GM12878 (cell line): ENCODE data around the gene CNNM3. TPM values are rescaled to one million over a fixed set of nuclear protein-coding genes. Genes with fewer than 3 reads are reported as not detected.

Experiments used
- ATAC-seq: fragments of 200-7000 bp; cut with Tn5 transposase; 3 replicates; pipeline ENCODE4 v1.9.1; 2020; ENCODE audit warnings: mild to moderate bottlenecking, moderate library complexity
- BruUV-seq: library from RNA; stranded (reverse); fragments of 400-500 nt; replicated peaks from 2 replicates; lab custom pipeline; 2021; lab: Mats Ljungman, UMichigan
- CTCF ChIA-PET: fragments of 300-600 bp; sonication (Branson Sonifier 250); formaldehyde crosslinking; extraction: SDS; loops from one replicate; lab custom pipeline; 2021; ENCODE audit warnings: inconsistent platforms; lab: Yijun Ruan, JAX
- POLR2A ChIA-PET: fragments of 350-600 bp; formaldehyde crosslinking; extraction: SDS; loops from one replicate; lab custom pipeline; 2021; ENCODE audit warnings: inconsistent platforms; lab: Charles Lee
- RAD21 ChIA-PET: fragments of 300-600 bp; sonication (Branson Sonifier 250); formaldehyde crosslinking; loops from one replicate; lab custom pipeline; 2023; ENCODE audit warnings: antibody characterized with exemption; ENCODE audit not compliant: unreplicated experiment; lab: Charles Lee
- SMC1A ChIA-PET: fragments of 300-600 bp; sonication (Branson Sonifier 250); formaldehyde crosslinking; loops from one replicate; lab custom pipeline; 2023; ENCODE audit not compliant: unreplicated experiment, uncharacterized antibody; lab: Charles Lee
- DNase-seq: peaks from one replicate; pipeline ENCODE4 v3.0.0-alpha.2; 2011; ENCODE audit warnings: low read depth, low spot score
- FAIRE-seq: peaks from 3 replicates; lab custom pipeline; 2011; peaks lifted over from hg19 to GRCh38; lab: Jason Lieb, UNC
- H2AFZ ChIP-seq: 2 replicates; pipeline ENCODE4 v1.6.0; 2011; ENCODE audit warnings: low read depth, low read length, control low read depth; ENCODE audit not compliant: control insufficient read depth
- H3K27ac ChIP-seq: 2 replicates; pipeline ENCODE4 v1.5.1; 2011; ENCODE audit warnings: control low read depth; ENCODE audit not compliant: control insufficient read depth, insufficient read depth
- H3K27me3 ChIP-seq, 2 experiments: replicated peaks in 1 of 2; 2 replicates each; pipeline versions ENCODE4 v1.6.0 to v1.6.1; 2011; ENCODE audit warnings: low read length in 1 of 2; ENCODE audit not compliant: control insufficient read depth in 2 of 2, insufficient read depth in 2 of 2
- H3K36me3 ChIP-seq, 2 experiments: 2 replicates each; pipeline ENCODE4 v1.5.1; 2011; ENCODE audit warnings: low read length in 1 of 2; ENCODE audit not compliant: control insufficient read depth in 2 of 2, insufficient read depth in 2 of 2
- H3K4me1 ChIP-seq: 2 replicates; pipeline ENCODE4 v1.6.1; 2011; ENCODE audit warnings: mild to moderate bottlenecking, low read length, moderate library complexity, mixed read lengths; ENCODE audit not compliant: control insufficient read depth, insufficient read depth
- H3K4me2 ChIP-seq: 2 replicates; pipeline ENCODE4 v1.6.0; 2011; ENCODE audit warnings: control low read depth; ENCODE audit not compliant: control insufficient read depth, insufficient read depth
- H3K4me3 ChIP-seq: fragments of 200-600 bp; sonication (generic); 2 replicates; pipeline ENCODE4 v1.5.1; 2016
- H3K79me2 ChIP-seq: 2 replicates; pipeline ENCODE4 v1.6.0; 2011; ENCODE audit warnings: low read length; ENCODE audit not compliant: control insufficient read depth, insufficient read depth
- H3K9ac ChIP-seq: 2 replicates; pipeline ENCODE4 v1.8.0; 2011; ENCODE audit warnings: low read length, control low read depth, mixed read lengths; ENCODE audit not compliant: control insufficient read depth, insufficient read depth
- H3K9me3 ChIP-seq: replicated peaks from 3 replicates; pipeline ENCODE4 v1.5.1; 2011; ENCODE audit warnings: mild to moderate bottlenecking, low read length; ENCODE audit not compliant: control insufficient read depth, insufficient read depth
- H4K20me1 ChIP-seq: 2 replicates; pipeline ENCODE4 v1.6.0; 2011; ENCODE audit not compliant: control insufficient read depth, insufficient read depth
- CBX3 ChIP-seq: fragments of 200-600 bp; sonication (generic); IDR thresholded peaks from 2 replicates; pipeline ENCODE4 v1.6.1; 2016; ENCODE audit warnings: low read depth, borderline replicate concordance
- CHD4 ChIP-seq: fragments of 200-600 bp; sonication (generic); IDR thresholded peaks from 2 replicates; pipeline ENCODE4 v1.6.1; 2016; ENCODE audit warnings: mild to moderate bottlenecking
- EED ChIP-seq: sonication (generic); IDR thresholded peaks from 2 replicates; pipeline ENCODE4 v1.6.1; 2016; ENCODE audit warnings: antibody characterized with exemption, low read depth
- GATAD2B ChIP-seq: fragments of 450-650 bp; conservative IDR thresholded peaks from 2 replicates; pipeline ENCODE4 v1.6.1; 2017; ENCODE audit warnings: low read depth, mild to moderate bottlenecking, moderate library complexity
- NFYA ChIP-seq: IDR thresholded peaks from 2 replicates; pipeline ENCODE4 v1.6.1; 2011; ENCODE audit warnings: low read depth, mild to moderate bottlenecking, low read length, improper control_type of control experiment, borderline replicate concordance
- PML ChIP-seq: IDR thresholded peaks from 2 replicates; pipeline ENCODE4 v1.6.1; 2012; ENCODE audit warnings: low read length, inconsistent platforms
- POLR2AphosphoS5 ChIP-seq: IDR thresholded peaks from 2 replicates; pipeline ENCODE4 v1.6.1; 2011; ENCODE audit warnings: mild to moderate bottlenecking, low read length, inconsistent platforms
- SIX5 ChIP-seq: IDR thresholded peaks from 2 replicates; pipeline ENCODE4 v1.6.1; 2011; ENCODE audit warnings: mild to moderate bottlenecking, low read depth, low read length, moderate library complexity; ENCODE audit not compliant: severe bottlenecking
- SMAD1 ChIP-seq: fragments of 450-650 bp; IDR thresholded peaks from 2 replicates; pipeline ENCODE4 v1.6.1; 2018; ENCODE audit warnings: mild to moderate bottlenecking, low read depth; ENCODE audit not compliant: partially characterized antibody
- SPI1 ChIP-seq: IDR thresholded peaks from 2 replicates; pipeline ENCODE4 v1.6.1; 2011; ENCODE audit warnings: low read depth, mild to moderate bottlenecking, low read length, moderate library complexity, borderline replicate concordance; ENCODE audit not compliant: insufficient read depth
- TCF7 ChIP-seq: IDR thresholded peaks from 2 replicates; pipeline ENCODE4 v1.6.1; 2014; ENCODE audit warnings: antibody characterized with exemption, borderline replicate concordance
- ZBED1 ChIP-seq: IDR thresholded peaks from 2 replicates; pipeline ENCODE4 v1.6.1; 2016; ENCODE audit warnings: borderline replicate concordance
- ZNF622 ChIP-seq: fragments of 450-650 bp; IDR thresholded peaks from 2 replicates; pipeline ENCODE4 v1.6.1; 2017; ENCODE audit warnings: mild to moderate bottlenecking, inconsistent platforms
- WGBS: methylation state at CpG from one replicate; pipeline ENCODE4 v1.1.6; 2016; ENCODE audit warnings: low lambda C conversion rate; ENCODE audit not compliant: insufficient replicate concordance, insufficient coverage; ENCODE audit errors: missing lambda C conversion rate; 5-methylcytosine and 5-hydroxymethylcytosine counted together
- in situ Hi-C: fragments of 300-500 bp; cut with MboI; formaldehyde crosslinking; loops from 9 replicates; pipeline ENCODE4 v1.14.3; 2018; ENCODE audit warnings: mixed read lengths
- intact Hi-C: fragments of 100-400 bp; cut with micrococcal nuclease; formaldehyde crosslinking; loops from one replicate; pipeline ENCODE4 v1.14.2; 2022; ENCODE audit not compliant: unreplicated experiment
- polyA plus RNA-seq, 11 experiments: library from polyadenylated mRNA; depleted of rRNA in 4 of 11; unstranded in 6 of 11; stranded (reverse) in 5 of 11; fragments of >200 nt; fragmentation: Nextera tagmentation in 4 of 11; fragmentation: Illumina TruSeq in 1 of 11; extraction: Ambion mirVana in 4 of 11; extraction: Trizol in 1 of 11; gene quantifications; 1 replicate in 1 of 11; 2 replicates in 10 of 11; pipeline versions ENCODE4 v1.2.1 to v1.2.3, GENCODE V29; 2011 to 2016; ENCODE audit warnings: inconsistent platforms in 2 of 11, missing spikeins in 2 of 11, low read depth in 1 of 11
- total RNA-seq, 4 experiments: library from RNA; depleted of rRNA in 3 of 4; stranded (reverse); fragments of >200 nt in 3 of 4; fragmentation: Illumina TruSeq in 1 of 4; extraction: Trizol in 1 of 4; gene quantifications; 2 replicates each; pipeline versions ENCODE4 v1.2.1 to v1.2.3, GENCODE V29; 2013 to 2021

The CNNM3 gene
- total and polyA plus RNA-seq, 10 of the 15 experiments (the other 5 are each of a cell fraction or from before 2014, with no cell fraction given) = 0.72 to 14.3 (median 4.0) TPM

DNA sequence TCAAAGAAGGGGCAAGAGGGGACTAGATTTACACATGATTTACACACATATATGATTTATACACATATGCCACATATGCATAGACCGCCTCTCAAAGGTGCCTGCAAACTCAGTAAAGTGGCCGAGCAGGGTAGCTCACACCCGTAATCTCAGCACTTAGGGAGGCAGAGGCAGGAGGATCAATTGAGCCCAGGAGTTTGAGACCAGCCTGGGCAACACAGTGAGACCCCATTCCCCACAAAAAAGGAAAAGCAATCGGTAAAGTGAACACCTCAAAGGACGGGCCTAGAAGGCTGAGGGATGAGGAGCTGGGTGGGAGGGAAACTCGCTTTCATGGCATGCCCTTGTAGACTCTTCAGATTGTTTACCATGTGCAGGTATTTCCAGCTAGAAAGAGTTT is 36.6 kb downstream of the CNNM3 start:
- no TSS peak for BruUV-seq
- intact Hi-C loops = no loop called here
- Histone ChIP-seq H2AFZ (no peak overlapping the region), H3K4me1 (peaks cover 3% of the 10 kb centered on the region; the same call in 1 of the 2 replicates), H3K27ac (no peak overlapping the region), H3K4me2 (no peak overlapping the region), H3K27me3 (no peaks in the 10 kb centered on the region), H3K79me2 (peaks cover 17% of the 10 kb centered on the region), H3K9me3 (no peaks in the 10 kb centered on the region), H4K20me1 (no peaks in the 10 kb centered on the region), H3K4me3 (no peak overlapping the region), H3K36me3 (peaks cover 6 to 7% of the 10 kb centered on the region in 2 experiments; a peak in 3 of 4 replicates), H3K9ac (no peak overlapping the region)
- no peak for ATAC-seq
- FAIRE-seq = no peak
- in situ Hi-C loops = loop anchor here (10.0 kb wide), 1 partner anchor 262 kb away; the partner anchor contains the start of gene ANKRD36
- POLR2A ChIA-PET = interaction anchor here (0.6 to 1.2 kb wide), 5 partner anchors 10 to 570 kb away, joined by 3 to 4 read pairs (median 3); no protein-coding TSS in a partner anchor
- SMC1A ChIA-PET = interaction anchor here (1.1 kb wide), 1 partner anchor 112 kb away, joined by 3 read pairs; no protein-coding TSS in a partner anchor
- CTCF ChIA-PET = interaction anchor here (10.4 kb wide), 1 partner anchor 100 kb away, joined by 238 read pairs; no protein-coding TSS in a partner anchor
- DNase-seq = no peak
- WGBS = 98% methylated on average over 6 of the region's 6 CpGs
- TF ChIP-seq SPI1 (no peak), PML (no peak)
- RAD21 ChIA-PET = no interaction called here

DNA sequence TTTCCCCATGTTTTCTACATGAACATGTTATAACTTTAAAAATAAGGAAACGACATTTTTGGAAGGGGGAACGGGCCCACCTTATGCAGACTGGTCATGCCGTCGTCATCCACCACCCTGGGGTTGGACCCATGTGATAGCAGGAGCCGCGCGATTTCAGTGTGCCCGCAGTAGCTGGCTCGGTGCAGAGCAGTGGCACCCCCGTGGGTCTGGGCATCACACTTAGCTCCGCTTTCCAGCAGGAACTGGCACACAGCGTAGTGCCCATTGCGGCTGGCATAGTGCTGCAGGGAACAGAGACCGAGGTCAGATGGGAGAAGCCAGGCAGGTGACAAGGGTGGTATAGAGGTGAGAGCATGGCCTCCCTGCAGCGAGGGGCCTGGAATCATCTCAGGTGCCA is 37.3 kb downstream of the CNNM3 start:
- intact Hi-C loops (no loop called here), in situ Hi-C loops (loop anchor here (10.0 kb wide), 1 partner anchor 261 kb away; the partner anchor contains the start of gene ANKRD36)
- Histone ChIP-seq H3K27me3 (no peaks in the 10 kb centered on the region), H3K9me3 (no peaks in the 10 kb centered on the region), H4K20me1 (no peaks in the 10 kb centered on the region), H3K4me1 (peaks cover 3% of the 10 kb centered on the region; the same call in 1 of the 2 replicates), H3K79me2 (peaks cover 18% of the 10 kb centered on the region), H3K4me3 (no peak overlapping the region), H3K36me3 (peaks cover 3 to 7% of the 10 kb centered on the region in 2 experiments; a peak in 3 of 4 replicates), H3K9ac (no peak overlapping the region), H2AFZ (no peak overlapping the region), H3K27ac (no peak overlapping the region), H3K4me2 (no peak overlapping the region)
- ChIA-PET POLR2A (no interaction called here), RAD21 (no interaction called here), CTCF (interaction anchor here (10.4 kb wide), 1 partner anchor 99 kb away, joined by 238 read pairs; no protein-coding TSS in a partner anchor), SMC1A (no interaction called here)
- WGBS = 96% methylated on average over 13 of the region's 15 CpGs
- TF ChIP-seq CBX3 (no peak), GATAD2B (no peak), NFYA (no peak), POLR2AphosphoS5 (no peak), SMAD1 (no peak), ZBED1 (no peak), ZNF622 (no peak), TCF7 (no peak), SIX5 (no peak), EED (no peak), CHD4 (no peak)
- FAIRE-seq (no peak), ATAC-seq (no peak), DNase-seq (no peak)
- no TSS peak for BruUV-seq
